HG02610 (cell line): ENCODE measurements around the gene DPP9.

Experiments
- ATAC-seq: cut with Tn5 transposase; IDR thresholded peaks from one replicate; pipeline ENCODE4 v1.9.1; 2021; ENCODE audit warnings: mild to moderate bottlenecking, moderate library complexity; ENCODE audit not compliant: unreplicated experiment

DPP9 gene

DNA sequence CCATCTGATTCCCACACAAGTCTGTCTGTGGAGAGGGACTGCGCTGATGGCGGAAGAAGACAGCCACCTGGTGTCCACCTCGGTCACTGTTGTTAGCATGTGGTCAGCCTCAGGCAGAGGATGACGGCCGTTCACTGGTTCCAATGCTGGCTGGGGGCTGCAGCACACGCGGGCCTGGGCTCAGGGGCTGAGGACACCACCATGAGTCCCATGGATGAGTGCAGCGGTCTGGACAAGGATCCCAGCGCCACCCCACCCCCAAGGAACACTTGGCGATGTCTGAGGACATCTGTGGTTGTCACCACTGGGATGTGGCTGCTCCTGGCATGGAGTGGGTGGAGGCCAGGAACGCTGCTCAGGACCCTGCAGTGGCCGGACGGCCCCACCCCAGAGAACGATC lies 10.9 kb downstream of the DPP9 start:
- no peak for ATAC-seq

DNA sequence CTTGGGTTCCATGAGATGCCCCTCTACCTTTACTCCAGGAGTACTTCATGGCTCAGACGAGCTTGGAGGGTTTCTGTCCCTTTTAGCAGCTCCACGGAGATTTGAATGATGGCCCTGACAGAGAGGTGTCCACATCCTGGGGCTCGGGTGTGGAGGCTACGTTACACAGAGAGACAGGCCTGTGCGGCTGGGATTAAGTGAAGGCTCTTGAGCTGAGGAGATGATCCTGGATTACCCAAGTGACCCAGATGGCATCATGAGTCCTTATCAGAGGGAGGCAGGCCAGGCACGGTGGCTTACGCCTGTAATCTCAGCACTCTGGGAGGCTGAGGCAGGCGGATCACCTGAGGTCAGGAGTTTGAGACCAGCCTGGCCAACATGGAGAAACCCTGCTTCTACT lies 12.4 kb downstream of the DPP9 start:
- no peak for ATAC-seq

GRCh38 chr19:4710281-4710600 lies 13.4 kb downstream of the DPP9 start:
- no peak for ATAC-seq

DNA sequence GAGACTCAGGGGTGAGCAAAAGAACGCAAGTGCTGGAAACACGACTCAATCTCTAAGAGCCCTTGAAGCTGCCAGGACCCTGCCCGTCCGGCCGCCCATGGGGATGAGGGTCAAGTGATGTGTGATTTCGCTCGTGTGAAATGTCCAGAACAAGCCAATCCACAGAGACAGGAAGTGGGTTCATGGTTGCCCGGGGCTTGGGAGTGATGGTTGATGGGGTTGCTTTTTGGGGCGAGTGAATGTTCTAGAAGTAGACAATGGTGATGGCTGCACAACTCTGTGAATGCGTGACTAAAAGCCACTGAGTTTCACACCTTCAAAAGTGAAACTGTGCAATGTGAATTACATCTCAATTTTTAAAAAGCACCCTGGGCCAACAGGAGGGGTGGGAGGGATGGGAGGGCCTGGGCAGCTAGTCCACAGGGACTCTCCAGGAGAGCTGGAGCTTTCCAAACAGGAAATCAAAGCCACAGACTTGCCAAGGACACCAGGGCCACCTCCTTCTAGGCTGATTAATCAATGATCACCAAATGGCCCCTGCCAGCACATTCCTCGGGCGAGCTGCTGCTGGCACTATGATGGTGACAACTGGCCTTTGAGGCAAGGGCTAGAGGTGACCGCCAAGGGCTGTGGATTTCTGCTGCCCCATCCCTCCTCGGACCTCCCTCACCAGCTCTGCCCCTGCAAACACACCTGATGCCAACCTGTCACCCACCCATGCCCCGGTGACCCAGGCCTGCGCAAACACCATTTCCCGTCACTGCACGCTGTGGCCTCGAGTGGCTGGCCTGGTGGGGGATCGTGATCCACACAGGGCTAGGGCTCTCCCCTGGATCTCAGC lies 14.0 kb downstream of the DPP9 start:
- ATAC-seq, result no peak

DNA sequence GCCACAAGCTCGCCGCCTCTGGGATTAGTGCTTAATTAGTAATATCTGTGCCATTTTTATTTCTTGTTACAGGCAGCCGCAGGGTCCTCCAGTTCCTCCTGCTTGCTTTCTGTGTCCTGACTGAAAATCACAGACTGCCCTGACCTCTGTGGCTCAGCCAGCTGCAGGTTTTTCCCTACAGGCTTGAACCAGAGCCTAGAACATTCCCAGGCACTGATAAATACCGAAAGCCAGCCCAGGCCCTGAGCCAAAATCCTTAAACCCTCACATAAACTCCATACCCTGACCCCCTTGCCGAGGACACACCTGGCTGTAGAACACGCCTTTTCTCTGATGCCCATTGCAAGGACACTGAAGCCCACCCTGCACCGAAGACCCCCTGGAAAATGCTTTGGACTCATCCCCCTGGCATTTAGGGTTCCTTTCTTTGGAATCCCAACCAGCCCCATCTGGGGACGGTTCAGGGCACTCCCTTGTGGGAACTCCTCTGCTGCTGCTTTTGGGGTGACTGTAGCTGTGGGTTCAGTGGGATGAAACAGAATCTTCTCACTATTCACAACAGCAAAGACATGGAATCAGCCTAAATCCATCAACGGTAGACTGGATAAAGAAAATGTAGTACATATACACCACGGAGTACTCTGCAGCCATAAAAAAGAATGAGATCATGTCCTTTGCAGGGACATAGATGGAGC lies 15.5 kb downstream of the DPP9 start:
- no peak for ATAC-seq

DNA sequence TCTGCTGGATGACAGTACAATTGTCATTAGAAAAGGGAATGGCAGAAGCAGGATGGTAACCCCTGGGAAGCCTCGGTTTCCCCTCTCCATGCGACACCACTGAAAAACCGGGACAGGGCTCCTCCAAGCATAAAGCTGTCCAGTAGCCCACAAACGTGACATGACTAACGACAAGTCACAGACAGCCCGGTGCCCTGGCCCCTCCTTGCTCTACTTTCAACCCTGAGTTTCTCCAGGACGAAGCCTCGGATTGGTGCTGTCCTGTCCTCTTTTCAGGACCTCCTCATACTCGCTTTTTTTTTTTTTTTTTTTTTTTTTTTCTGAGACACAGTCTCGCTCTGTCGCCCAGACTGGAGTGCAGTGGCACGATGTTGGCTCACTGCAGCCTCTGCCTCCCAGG lies 16.3 kb downstream of the DPP9 start:
- ATAC-seq, result no peak

GRCh38 chr19:4705413-4706131 lies 18.1 kb downstream of the DPP9 start:
- no peak for ATAC-seq

DNA sequence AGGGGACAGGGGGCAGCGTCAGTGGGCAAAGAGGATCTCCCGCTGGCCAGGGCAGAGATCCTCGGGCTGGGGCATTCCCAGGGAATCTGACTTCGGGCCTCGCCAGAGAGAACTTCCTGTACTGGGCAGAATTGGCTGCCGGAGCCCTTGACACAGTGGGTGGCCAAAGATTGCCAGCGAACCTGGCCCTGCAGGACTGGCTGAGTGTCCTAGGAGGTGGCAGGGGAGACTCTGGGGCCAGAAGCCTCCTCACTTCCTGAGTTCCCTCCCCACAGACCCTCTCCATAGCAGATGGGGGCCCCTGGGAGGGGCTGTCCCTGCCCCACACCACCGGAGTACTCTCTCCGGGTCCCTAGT lies 19.3 kb downstream of the DPP9 start:
- no peak for ATAC-seq

DNA sequence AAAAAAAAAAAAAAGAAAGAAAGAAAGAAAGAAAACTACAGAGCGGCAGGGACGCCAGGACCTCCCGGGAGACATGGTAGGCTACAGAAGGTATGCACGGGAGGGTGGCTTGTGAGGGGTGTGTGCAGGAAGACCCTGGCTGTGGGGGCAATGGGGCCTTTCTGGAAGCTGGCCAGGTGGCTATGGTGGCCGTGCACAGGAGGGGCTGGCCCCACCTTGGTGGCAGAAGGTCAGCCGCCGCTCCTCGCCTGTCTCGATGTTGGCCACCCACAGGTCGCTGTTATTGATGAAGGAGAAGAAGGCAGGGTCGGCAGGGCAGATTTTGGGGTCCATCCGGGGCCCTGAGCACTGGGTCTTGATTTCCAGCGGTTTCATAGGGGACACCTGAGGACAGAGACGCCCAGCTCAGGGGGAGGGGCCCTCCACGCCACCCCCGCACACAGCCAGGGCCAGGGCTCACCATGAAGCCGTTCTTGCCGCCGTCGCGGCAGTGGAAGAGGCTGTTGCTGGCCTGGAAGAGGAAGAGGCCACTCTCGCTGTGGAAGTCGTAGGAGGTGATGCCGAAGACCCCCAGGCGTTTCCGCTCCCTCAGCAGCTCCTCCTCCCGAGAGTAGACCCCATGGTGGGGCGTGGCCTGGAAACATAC lies 19.8 kb downstream of the DPP9 start:
- ATAC-seq, result no peak

- no peak for ATAC-seq
These were observed 20.9 kb downstream of the DPP9 start for GRCh38 chr19:4702764-4703163.

- ATAC-seq, result no peak
These were observed 22.1 kb downstream of the DPP9 start for GRCh38 chr19:4701557-4701956.

GRCh38 chr19:4700693-4700970 lies 23.0 kb downstream of the DPP9 start:
- ATAC-seq, result no peak

DNA sequence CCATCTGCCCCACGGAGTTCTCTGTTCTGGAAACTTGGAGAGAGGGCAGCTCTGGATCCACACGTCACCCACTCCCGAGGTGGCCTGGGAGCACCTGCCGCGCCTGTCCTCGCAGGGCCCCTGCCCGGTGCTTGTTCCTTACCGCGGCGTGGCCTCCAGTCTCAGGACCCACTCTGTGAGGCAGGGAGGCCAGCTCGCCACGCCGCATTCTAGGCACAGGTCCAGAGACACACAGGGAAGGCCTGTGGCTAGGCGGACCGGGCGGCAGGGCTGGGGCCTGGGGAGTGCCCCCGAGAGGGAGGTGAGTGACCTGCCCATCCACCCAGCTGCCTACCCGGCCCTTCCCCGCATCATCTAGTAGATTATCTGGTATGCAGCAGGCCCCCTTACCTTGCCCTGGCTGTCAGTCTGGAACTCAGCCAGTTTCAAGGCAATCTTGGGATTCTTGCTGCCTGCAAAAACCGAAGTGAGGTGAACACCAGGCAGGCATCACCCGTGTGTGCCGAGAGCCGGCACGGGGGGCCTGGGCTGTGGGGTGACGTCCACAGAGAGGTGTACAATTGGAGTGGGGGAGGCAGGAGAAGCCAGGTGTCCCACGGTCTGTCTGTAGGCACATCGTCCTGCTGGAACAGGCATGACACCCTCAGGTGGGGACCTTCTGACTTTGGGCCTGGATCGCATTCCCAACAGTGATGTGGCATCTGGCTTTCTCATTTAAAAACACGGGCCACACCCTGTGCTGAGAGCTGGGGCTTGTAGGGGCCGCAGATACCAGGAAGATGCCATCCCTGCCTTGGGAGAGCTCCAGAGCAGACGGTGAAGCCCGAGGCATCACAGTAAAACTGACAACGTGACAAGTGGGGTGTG lies 23.6 kb downstream of the DPP9 start:
- no peak for ATAC-seq

DNA sequence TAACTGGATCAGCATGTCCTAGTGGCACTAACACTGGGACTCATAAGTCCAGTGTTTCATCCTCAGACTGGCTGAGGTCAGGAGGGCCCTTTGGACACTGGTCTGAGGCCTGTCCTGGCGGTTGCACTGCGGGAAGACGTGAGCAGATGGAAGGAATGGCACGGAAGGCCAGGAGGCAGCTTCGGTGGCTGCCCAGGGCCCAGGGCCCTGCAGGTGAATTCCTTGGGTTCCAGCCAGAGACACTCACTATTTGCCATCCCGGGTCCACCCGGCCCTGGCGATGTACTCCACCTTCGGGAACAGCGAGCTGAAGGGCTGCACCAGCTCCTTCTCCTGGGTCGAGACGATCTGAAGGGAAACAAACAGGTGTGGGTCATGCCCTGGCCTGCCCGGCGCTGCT lies 26.3 kb downstream of the DPP9 start:
- ATAC-seq, result no peak

DNA sequence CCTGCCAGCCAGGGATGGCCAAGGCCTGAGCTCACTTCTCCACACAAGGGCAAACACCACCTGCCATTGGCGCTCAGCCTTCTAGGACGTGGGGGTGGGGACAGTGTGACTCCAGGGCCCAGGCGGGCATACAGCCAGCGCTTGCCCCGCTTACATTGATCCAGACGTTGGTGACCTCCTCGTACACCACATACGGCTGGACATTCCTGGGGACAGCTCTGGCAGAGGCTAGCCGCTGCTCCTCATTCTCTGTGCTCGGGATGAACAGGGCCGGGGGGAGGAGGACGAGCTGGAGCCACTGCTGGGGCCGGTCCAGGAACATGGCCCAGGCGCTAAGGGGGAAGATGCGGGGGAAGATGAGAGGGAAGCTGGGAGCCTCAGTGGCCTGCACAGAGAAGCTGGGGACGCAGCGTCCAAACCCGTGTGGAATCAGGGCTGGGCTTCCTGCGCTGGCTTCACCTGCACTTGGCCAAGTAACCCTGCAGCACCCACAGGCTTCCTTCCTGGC lies 28.4 kb downstream of the DPP9 start:
- no peak for ATAC-seq

- no peak for ATAC-seq
These were observed 29.2 kb downstream of the DPP9 start for GRCh38 chr19:4694211-4694987.

GRCh38 chr19:4693471-4694121 lies 30.0 kb downstream of the DPP9 start:
- ATAC-seq, result no peak

DNA sequence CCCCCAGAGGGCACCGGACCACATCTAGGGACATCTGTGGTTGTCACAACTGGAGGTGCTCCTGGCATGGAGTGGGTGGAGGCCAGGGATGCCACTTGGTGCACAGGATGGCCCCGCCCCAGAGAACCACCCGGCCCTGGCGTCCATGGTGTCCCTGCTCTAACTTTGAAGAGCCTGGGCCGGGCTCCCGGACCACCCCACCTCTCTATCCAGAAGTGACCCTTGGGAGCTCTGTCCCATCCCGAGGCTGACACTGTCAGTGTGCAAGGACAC lies 30.6 kb downstream of the DPP9 start:
- ATAC-seq, result no peak

- no peak for ATAC-seq
These were observed 31.2 kb downstream of the DPP9 start for GRCh38 chr19:4692251-4693077.
